Measurements from ENCODE around the gene WFDC10A. TPM values are rescaled to one million over a fixed set of nuclear protein-coding genes. Genes with fewer than 3 reads are reported as not detected.
"Not testable (repeated sequence)": the region's sequence is repeated elsewhere in the genome, so short reads cannot be mapped to it uniquely, and the experiment has no call there.

WFDC10A gene
- total RNA-seq, 1 donor, result not detected

GRCh38 chr20:45646875-45647274 lies 17.3 kb downstream of the WFDC10A start:
- no peaks in the 10 kb centered on the region for H4K20me1 ChIP-seq (ENCODE audit: insufficient read depth, low read length)
- H3K9me3 ChIP-seq (ENCODE audit: low read depth, low read length), result no peaks in the 10 kb centered on the region
- DNase-seq (ENCODE audit: insufficient read length, low spot score, missing footprints), result no peak
- no peaks in the 10 kb centered on the region for H3K79me2 ChIP-seq (ENCODE audit: insufficient read depth, low read length)
- TF ChIP-seq, protein P1, sequence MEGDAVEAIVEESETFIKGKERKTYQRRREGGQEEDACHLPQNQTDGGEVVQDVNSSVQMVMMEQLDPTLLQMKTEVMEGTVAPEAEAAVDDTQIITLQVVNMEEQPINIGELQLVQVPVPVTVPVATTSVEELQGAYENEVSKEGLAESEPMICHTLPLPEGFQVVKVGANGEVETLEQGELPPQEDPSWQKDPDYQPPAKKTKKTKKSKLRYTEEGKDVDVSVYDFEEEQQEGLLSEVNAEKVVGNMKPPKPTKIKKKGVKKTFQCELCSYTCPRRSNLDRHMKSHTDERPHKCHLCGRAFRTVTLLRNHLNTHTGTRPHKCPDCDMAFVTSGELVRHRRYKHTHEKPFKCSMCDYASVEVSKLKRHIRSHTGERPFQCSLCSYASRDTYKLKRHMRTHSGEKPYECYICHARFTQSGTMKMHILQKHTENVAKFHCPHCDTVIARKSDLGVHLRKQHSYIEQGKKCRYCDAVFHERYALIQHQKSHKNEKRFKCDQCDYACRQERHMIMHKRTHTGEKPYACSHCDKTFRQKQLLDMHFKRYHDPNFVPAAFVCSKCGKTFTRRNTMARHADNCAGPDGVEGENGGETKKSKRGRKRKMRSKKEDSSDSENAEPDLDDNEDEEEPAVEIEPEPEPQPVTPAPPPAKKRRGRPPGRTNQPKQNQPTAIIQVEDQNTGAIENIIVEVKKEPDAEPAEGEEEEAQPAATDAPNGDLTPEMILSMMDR (IDR thresholded peaks at IDR 0.05; ENCODE audit: extremely low read depth, low read depth, low read length), result no peak
- H2AFZ ChIP-seq (ENCODE audit: low read length), result no peak overlapping the region
- H3K4me3 ChIP-seq (ENCODE audit: insufficient read depth, low read length), result no peak overlapping the region
- H3K4me1 ChIP-seq (ENCODE audit: insufficient read depth, low read length), result no peaks in the 10 kb centered on the region
- H3K4me2 ChIP-seq (ENCODE audit: insufficient read depth, low read length), result no peak overlapping the region
- no peak overlapping the region for H3K27ac ChIP-seq (ENCODE audit: low read depth, low read length)
- no peaks in the 10 kb centered on the region for H3K27me3 ChIP-seq (ENCODE audit: insufficient read depth, low read length)
- H3K36me3 ChIP-seq (ENCODE audit: insufficient read depth, low read length), result no peaks in the 10 kb centered on the region

- Histone ChIP-seq H2AFZ (ENCODE audit: low read length) (no peak overlapping the region), H4K20me1 (ENCODE audit: insufficient read depth, low read length) (no peaks in the 10 kb centered on the region)
- TF ChIP-seq, protein P1 (IDR thresholded peaks at IDR 0.05; ENCODE audit: extremely low read depth, low read depth, low read length), result no peak
These were observed 18.0 kb downstream of the WFDC10A start for GRCh38 chr20:45647441-45648050.

GRCh38 chr20:45649312-45649863 lies 19.8 kb downstream of the WFDC10A start:
- H4K20me1 ChIP-seq (ENCODE audit: insufficient read depth, low read length), result no peaks in the 10 kb centered on the region
- no peaks in the 10 kb centered on the region for H3K27me3 ChIP-seq (ENCODE audit: insufficient read depth, low read length)
- no peak overlapping the region for H2AFZ ChIP-seq (ENCODE audit: low read length)
- no peak overlapping the region for H3K4me3 ChIP-seq (ENCODE audit: insufficient read depth, low read length)
- peak; percentile 60 for DNase-seq (ENCODE audit: insufficient read length, low spot score, missing footprints)
- H3K4me1 ChIP-seq (ENCODE audit: insufficient read depth, low read length), result no peaks in the 10 kb centered on the region
- H3K27ac ChIP-seq (ENCODE audit: low read depth, low read length), result no peak overlapping the region
- no peaks in the 10 kb centered on the region for H3K9me3 ChIP-seq (ENCODE audit: low read depth, low read length)
- H3K4me2 ChIP-seq (ENCODE audit: insufficient read depth, low read length), result no peak overlapping the region
- H3K36me3 ChIP-seq (ENCODE audit: insufficient read depth, low read length), result no peaks in the 10 kb centered on the region
- TF ChIP-seq, protein P1 (IDR thresholded peaks at IDR 0.05; ENCODE audit: extremely low read depth, low read depth, low read length), result no peak
- H3K79me2 ChIP-seq (ENCODE audit: insufficient read depth, low read length), result no peaks in the 10 kb centered on the region

More at GRCh38 chr20:45647441-45648050, 18.0 kb downstream of the WFDC10A start:
- no peak overlapping the region for H3K4me2 ChIP-seq (ENCODE audit: insufficient read depth, low read length)
- H3K27ac ChIP-seq (ENCODE audit: low read depth, low read length), result no peak overlapping the region
- no peaks in the 10 kb centered on the region for H3K36me3 ChIP-seq (ENCODE audit: insufficient read depth, low read length)
- H3K4me3 ChIP-seq (ENCODE audit: insufficient read depth, low read length), result no peak overlapping the region
- H3K4me1 ChIP-seq (ENCODE audit: insufficient read depth, low read length), result no peaks in the 10 kb centered on the region
- no peaks in the 10 kb centered on the region for H3K79me2 ChIP-seq (ENCODE audit: insufficient read depth, low read length)
- no peaks in the 10 kb centered on the region for H3K27me3 ChIP-seq (ENCODE audit: insufficient read depth, low read length)
- DNase-seq (ENCODE audit: insufficient read length, low spot score, missing footprints), result peak; percentile 17
- H3K9me3 ChIP-seq (ENCODE audit: low read depth, low read length), result no peaks in the 10 kb centered on the region

DNA sequence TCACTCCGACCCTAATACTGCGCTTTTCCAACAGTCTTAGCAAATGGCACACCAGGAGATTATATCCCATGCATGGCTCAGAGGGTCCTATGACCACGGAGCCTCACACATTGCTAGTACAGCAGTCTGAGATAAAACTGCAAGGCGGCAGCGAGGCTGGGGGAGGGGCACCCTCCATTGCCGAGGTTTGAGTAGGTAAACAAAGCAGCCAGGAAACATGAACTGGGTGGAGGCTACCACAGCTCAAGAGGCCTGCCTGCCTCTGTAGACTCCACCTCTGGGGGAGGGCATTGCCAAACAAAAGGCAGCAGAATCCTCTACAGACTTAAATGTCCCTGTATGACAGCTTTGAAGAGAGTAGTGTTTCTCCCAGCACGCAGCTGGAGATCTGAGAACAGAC lies 22.2 kb downstream of the WFDC10A start:
- not testable (repeated sequence) for H3K27me3 ChIP-seq (ENCODE audit: insufficient read depth, low read length); DNase-seq (ENCODE audit: insufficient read length, low spot score, missing footprints); H3K79me2 ChIP-seq (ENCODE audit: insufficient read depth, low read length); H2AFZ ChIP-seq (ENCODE audit: low read length); H4K20me1 ChIP-seq (ENCODE audit: insufficient read depth, low read length); H3K9me3 ChIP-seq (ENCODE audit: low read depth, low read length); H3K4me1 ChIP-seq (ENCODE audit: insufficient read depth, low read length); H3K4me2 ChIP-seq (ENCODE audit: insufficient read depth, low read length); H3K4me3 ChIP-seq (ENCODE audit: insufficient read depth, low read length); H3K36me3 ChIP-seq (ENCODE audit: insufficient read depth, low read length); H3K27ac ChIP-seq (ENCODE audit: low read depth, low read length)

DNA sequence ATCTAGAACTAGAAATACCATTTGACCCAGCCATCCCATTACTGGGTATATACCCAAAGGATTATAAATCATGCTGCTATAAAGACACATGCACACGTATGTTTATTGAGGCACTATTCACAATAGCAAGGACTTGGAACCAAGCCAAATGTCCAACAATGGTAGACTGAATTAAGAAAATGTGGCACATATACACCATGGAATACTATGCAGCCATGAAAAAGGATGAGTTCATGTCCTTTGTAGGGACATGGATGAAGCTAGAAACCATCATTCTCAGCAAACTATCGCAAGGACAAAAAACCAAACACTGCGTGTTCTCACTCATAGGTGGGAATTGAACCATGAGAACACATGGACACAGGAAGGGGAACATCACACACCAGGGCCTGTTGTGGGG lies 27.5 kb downstream of the WFDC10A start:
- not testable (repeated sequence) for H3K4me2 ChIP-seq (ENCODE audit: insufficient read depth, low read length); H3K27ac ChIP-seq (ENCODE audit: low read depth, low read length); H2AFZ ChIP-seq (ENCODE audit: low read length); H3K79me2 ChIP-seq (ENCODE audit: insufficient read depth, low read length); H3K4me1 ChIP-seq (ENCODE audit: insufficient read depth, low read length); H3K9me3 ChIP-seq (ENCODE audit: low read depth, low read length); H3K27me3 ChIP-seq (ENCODE audit: insufficient read depth, low read length); H3K36me3 ChIP-seq (ENCODE audit: insufficient read depth, low read length); H3K4me3 ChIP-seq (ENCODE audit: insufficient read depth, low read length); H4K20me1 ChIP-seq (ENCODE audit: insufficient read depth, low read length); DNase-seq (ENCODE audit: insufficient read length, low spot score, missing footprints)

Data from osteoblast (primary cell).